ENCODE results near the gene FAM3B. TPM values are rescaled to one million over a fixed set of nuclear protein-coding genes. Genes with fewer than 3 reads are reported as not detected.

Gene FAM3B
- total and polyA plus RNA-seq, 9 of the 15 experiments (the other 6 are each of a cell fraction or from before 2014, with no cell fraction given), result 0.04 to 0.18 (median 0.12) TPM; not detected in 5

DNA sequence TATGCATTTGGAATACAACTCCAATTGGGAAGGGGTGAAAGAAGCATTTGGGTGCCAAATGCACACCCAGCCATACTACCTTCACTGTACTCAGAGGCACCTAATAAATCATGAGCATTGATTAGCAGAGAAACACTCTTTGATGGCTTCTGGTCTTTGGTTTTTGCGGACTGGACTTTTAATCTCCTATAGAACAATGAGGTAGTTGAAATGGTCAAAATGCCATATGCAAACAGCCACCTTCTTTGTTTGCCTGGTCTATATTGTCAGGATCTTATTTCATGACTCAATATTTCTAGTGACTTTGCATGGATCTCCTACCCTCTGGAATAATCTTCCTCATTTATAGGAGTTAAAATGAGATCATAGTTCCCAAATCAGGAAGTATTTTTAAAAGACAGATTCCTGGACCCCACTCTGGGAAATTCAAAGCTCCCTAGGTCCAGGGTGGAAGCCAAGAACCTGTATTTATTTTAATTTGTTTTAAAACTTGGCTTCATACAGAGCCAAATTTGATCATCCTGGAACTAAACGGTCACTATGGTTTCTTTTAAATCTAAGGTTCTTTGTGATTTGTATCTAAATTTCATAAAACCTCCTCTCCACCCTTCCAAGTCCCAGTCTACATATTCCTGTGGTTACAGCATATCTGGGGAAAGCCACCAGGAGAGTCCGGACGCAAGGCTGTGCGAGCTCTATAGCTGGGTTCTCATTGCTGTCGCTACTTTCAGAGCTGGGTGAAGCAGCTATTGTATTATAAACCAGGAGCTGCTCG, 8.7 kb downstream of the FAM3B start:
- 0% methylated on average over 7 of the region's 7 CpGs for WGBS (ENCODE audit: insufficient coverage, low coverage, missing lambda C conversion rate)
- Histone ChIP-seq H3K9me3 (replicated peaks; ENCODE audit: control insufficient read depth, insufficient read depth, low read depth, low read length) (no peaks in the 10 kb centered on the region), H2AFZ (ENCODE audit: low read depth, low read length) (no peak overlapping the region), H3K9me1 (ENCODE audit: control insufficient read depth, insufficient read depth, low read length) (no peaks in the 10 kb centered on the region), H3K4me3 (no peak overlapping the region), H3K9ac (ENCODE audit: insufficient read depth in 1 of 2, low read depth in 2 of 2, low read length in 2 of 2) (no peak overlapping the region), H3K79me2 (ENCODE audit: control insufficient read depth, insufficient read depth, low read length) (no peaks in the 10 kb centered on the region), H3K27me3 (ENCODE audit: control insufficient read depth in 2 of 2, insufficient read depth in 2 of 2, low read length in 2 of 2) (peaks cover 10 to 40% of the 10 kb centered on the region in 2 experiments; a peak in 3 of 5 replicates), H3K36me3 (ENCODE audit: control insufficient read depth, insufficient read depth, low read length) (no peaks in the 10 kb centered on the region), H3K4me2 (ENCODE audit: insufficient read depth, low read length) (no peak overlapping the region), H4K20me1 (replicated peaks; ENCODE audit: control insufficient read depth, insufficient read depth, low read length) (peaks cover 6% of the 10 kb centered on the region; the same call in 1 of the 2 replicates), H3K27ac (ENCODE audit: extremely low read depth, low read depth, low read length) (no peak overlapping the region), H3K4me1 (replicated peaks in 1 of 2; ENCODE audit: control insufficient read depth in 2 of 2, insufficient read depth in 2 of 2, low read length in 2 of 2) (no peaks in the 10 kb centered on the region)
- no peak for TF ChIP-seq RFX7 (CRISPR knock-in tag; IDR thresholded peaks at IDR 0.05)
- no peak for TF ChIP-seq HLTF (IDR thresholded peaks at IDR 0.05)
- no peak for TF ChIP-seq HOXB6 (CRISPR knock-in tag; IDR thresholded peaks at IDR 0.05; ENCODE audit: borderline replicate concordance)
- TF ChIP-seq MCM7 (IDR thresholded peaks at IDR 0.05), result no peak
- no peak for TF ChIP-seq SLC30A9 (CRISPR knock-in tag; IDR thresholded peaks at IDR 0.05)
- TF ChIP-seq, protein P1, sequence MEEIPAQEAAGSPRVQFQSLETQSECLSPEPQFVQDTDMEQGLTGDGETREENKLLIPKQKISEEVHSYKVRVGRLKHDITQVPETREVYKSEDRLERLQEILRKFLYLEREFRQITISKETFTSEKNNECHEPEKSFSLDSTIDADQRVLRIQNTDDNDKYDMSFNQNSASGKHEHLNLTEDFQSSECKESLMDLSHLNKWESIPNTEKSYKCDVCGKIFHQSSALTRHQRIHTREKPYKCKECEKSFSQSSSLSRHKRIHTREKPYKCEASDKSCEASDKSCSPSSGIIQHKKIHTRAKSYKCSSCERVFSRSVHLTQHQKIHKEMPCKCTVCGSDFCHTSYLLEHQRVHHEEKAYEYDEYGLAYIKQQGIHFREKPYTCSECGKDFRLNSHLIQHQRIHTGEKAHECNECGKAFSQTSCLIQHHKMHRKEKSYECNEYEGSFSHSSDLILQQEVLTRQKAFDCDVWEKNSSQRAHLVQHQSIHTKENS (CRISPR knock-in tag; IDR thresholded peaks at IDR 0.05), result no peak
- TF ChIP-seq, protein P2, sequence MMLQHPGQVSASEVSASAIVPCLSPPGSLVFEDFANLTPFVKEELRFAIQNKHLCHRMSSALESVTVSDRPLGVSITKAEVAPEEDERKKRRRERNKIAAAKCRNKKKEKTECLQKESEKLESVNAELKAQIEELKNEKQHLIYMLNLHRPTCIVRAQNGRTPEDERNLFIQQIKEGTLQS (IDR thresholded peaks at IDR 0.05), result no peak
- TF ChIP-seq, protein P2 (CRISPR knock-in tag; conservative IDR thresholded peaks at IDR 0.05), result no peak
- no peak for TF ChIP-seq NELFE (IDR thresholded peaks at IDR 0.05; ENCODE audit: insufficient read depth, insufficient read length)
- no peak for TF ChIP-seq ZNF586 (CRISPR knock-in tag; conservative IDR thresholded peaks at IDR 0.05)
- ATAC-seq, result no peak
- FAIRE-seq, result no peak
- in situ Hi-C loops (cut with MboI), result no loop called here
- POLR2A ChIA-PET, result no interaction called here
- BruUV-seq (replicated peaks), result no TSS peak
- intact Hi-C loops (cut with micrococcal nuclease), result no loop called here
- no peak for DNase-seq (ENCODE audit: extremely low read depth in 1 of 4, low spot score in 3 of 4)
- CTCF ChIA-PET (ENCODE audit: low intra/inter-chr PET ratio), result no interaction called here
